Right lung (tissue), 5 donors: ENCODE results near the gene SPRYD7. TPM values are rescaled to one million over a fixed set of nuclear protein-coding genes. Genes with fewer than 3 reads are reported as not detected.

Experiments used
- DNase-seq, 2 donors: peaks; one replicate each; pipeline ENCODE4 v3.0.0-alpha.2; 2013
- polyA plus RNA-seq, 5 donors: library from polyadenylated mRNA; unstranded; fragments of 120-200 nt; gene quantifications; one replicate each; pipeline versions ENCODE4 v1.2.1 to v1.2.3, GENCODE V29; 2013; ENCODE audit warnings: inconsistent platforms in 1 of 5, low replicate concordance in 1 of 5; ENCODE audit not compliant: insufficient read length in 5 of 5, insufficient read depth in 1 of 5

SPRYD7 gene
- polyA plus RNA-seq, 5 donors = 11.5 to 19.0 (median 14.1) TPM

- DNase-seq = no peak
These were observed 71.6 kb downstream of the SPRYD7 start for GRCh38 chr13:49864509-49864908.

Other genes starting within 250 kb of the SPRYD7 start
- gene EBPL, start 244.9 kb downstream of the SPRYD7 start, polyA plus RNA-seq = 10 to 100 TPM; 68.7 to 79.5 (median 75.0) TPM
- gene KPNA3, start 143.7 kb downstream of the SPRYD7 start, polyA plus RNA-seq = 10 to 100 TPM; 30.9 to 43.9 (median 32.4) TPM
- 10 to 100 TPM; 41.5 to 57.8 (median 51.8) TPM for gene TRIM13, start 60.7 kb upstream of the SPRYD7 start, polyA plus RNA-seq
- gene KCNRG, start 79.1 kb upstream of the SPRYD7 start, polyA plus RNA-seq = 1 to 10 TPM; 3.1 to 7.4 (median 4.7) TPM